H9 (cell line): ENCODE data around the gene JPH2. TPM values are rescaled to one million over a fixed set of nuclear protein-coding genes. Genes with fewer than 3 reads are reported as not detected.

Experiments used
- DNase-seq: peaks from one replicate; pipeline ENCODE4 v3.0.0-alpha.2; 2017
- H2AFZ ChIP-seq: one replicate; pipeline ENCODE4 v1.6.1; 2013; ENCODE audit warnings: mild to moderate bottlenecking, low read length, control low read depth, moderate library complexity
- H2AK5ac ChIP-seq: 2 replicates; pipeline ENCODE4 v1.6.1; 2013; ENCODE audit warnings: low read length, control low read depth, mixed read lengths; ENCODE audit not compliant: insufficient read length
- H2BK120ac ChIP-seq: one replicate; pipeline ENCODE4 v1.6.1; 2013; ENCODE audit warnings: low read depth, mild to moderate bottlenecking, low read length, control low read depth, inconsistent platforms; ENCODE audit not compliant: poor library complexity, severe bottlenecking
- H2BK12ac ChIP-seq: 2 replicates; pipeline ENCODE4 v1.6.1; 2013; ENCODE audit warnings: low read length, control low read depth, mixed read lengths, low read depth; ENCODE audit not compliant: insufficient read length
- H2BK15ac ChIP-seq: 2 replicates; pipeline ENCODE4 v1.6.1; 2013; ENCODE audit warnings: low read depth, low read length, control low read depth
- H2BK20ac ChIP-seq: one replicate; pipeline ENCODE4 v1.6.1; 2013; ENCODE audit warnings: low read depth, mild to moderate bottlenecking, low read length, control low read depth, inconsistent platforms; ENCODE audit not compliant: poor library complexity, severe bottlenecking
- H2BK5ac ChIP-seq: 2 replicates; pipeline ENCODE4 v1.6.1; 2013; ENCODE audit warnings: low read length, control low read depth, mixed read lengths; ENCODE audit not compliant: insufficient read length
- H3K14ac ChIP-seq: 2 replicates; pipeline ENCODE4 v1.6.1; 2013; ENCODE audit warnings: low read length, control low read depth; ENCODE audit not compliant: insufficient read depth
- H3K18ac ChIP-seq: 2 replicates; pipeline ENCODE4 v1.6.1; 2013; ENCODE audit warnings: low read depth, mild to moderate bottlenecking, mixed read lengths, low read length, control low read depth; ENCODE audit not compliant: insufficient read length
- H3K23ac ChIP-seq: 2 replicates; pipeline ENCODE4 v1.6.1; 2013; ENCODE audit warnings: low read length, control low read depth, mixed read lengths, low read depth; ENCODE audit not compliant: insufficient read length
- H3K23me2 ChIP-seq: 2 replicates; pipeline ENCODE4 v1.6.1; 2013; ENCODE audit warnings: low read depth, mild to moderate bottlenecking, mixed read lengths, low read length, control low read depth; ENCODE audit not compliant: insufficient read length, poor library complexity, severe bottlenecking
- H3K27ac ChIP-seq: 2 replicates; pipeline ENCODE4 v1.5.1; 2013; ENCODE audit warnings: low read length, control low read depth, mixed read lengths, low read depth; ENCODE audit not compliant: insufficient read length
- H3K27me3 ChIP-seq: 2 replicates; pipeline ENCODE4 v1.6.1; 2013; ENCODE audit warnings: low read length, control low read depth, inconsistent platforms; ENCODE audit not compliant: insufficient read depth
- H3K4ac ChIP-seq: 2 replicates; pipeline ENCODE4 v1.6.1; 2013; ENCODE audit warnings: low read depth, mild to moderate bottlenecking, control low read depth, inconsistent platforms, low read length, moderate library complexity
- H3K4me1 ChIP-seq: 2 replicates; pipeline ENCODE4 v1.6.1; 2013; ENCODE audit warnings: low read length, control low read depth, inconsistent platforms; ENCODE audit not compliant: insufficient read depth
- H3K4me2 ChIP-seq: 2 replicates; pipeline ENCODE4 v1.6.1; 2013; ENCODE audit warnings: low read length, control low read depth, mixed read lengths; ENCODE audit not compliant: insufficient read length, insufficient read depth
- H3K56ac ChIP-seq: 2 replicates; pipeline ENCODE4 v1.6.1; 2013; ENCODE audit warnings: low read depth, mild to moderate bottlenecking, mixed read lengths, low read length, control low read depth; ENCODE audit not compliant: insufficient read length
- H3K79me1 ChIP-seq: 2 replicates; pipeline ENCODE4 v1.6.1; 2013; ENCODE audit warnings: low read depth, mild to moderate bottlenecking, moderate library complexity, low read length, control low read depth, inconsistent platforms; ENCODE audit not compliant: insufficient read depth, poor library complexity, severe bottlenecking
- H3K79me2 ChIP-seq: 2 replicates; pipeline ENCODE4 v1.6.1; 2013; ENCODE audit warnings: low read length, control low read depth, inconsistent platforms; ENCODE audit not compliant: insufficient read depth
- H3K9ac ChIP-seq: 2 replicates; pipeline ENCODE4 v1.6.1; 2013; ENCODE audit warnings: low read length, control low read depth, mixed read lengths; ENCODE audit not compliant: insufficient read length; ENCODE audit errors: extremely low read depth
- H3K9me3 ChIP-seq: one replicate; pipeline ENCODE4 v1.6.1; 2013; ENCODE audit warnings: low read depth, low read length, inconsistent platforms; ENCODE audit not compliant: control insufficient read depth
- H3T11ph ChIP-seq: one replicate; pipeline ENCODE4 v1.6.1; 2013; ENCODE audit warnings: mild to moderate bottlenecking, low read length, control low read depth, inconsistent platforms
- H4K20me1 ChIP-seq: one replicate; pipeline ENCODE4 v1.6.1; 2013; ENCODE audit not compliant: control insufficient read depth, insufficient read length, insufficient read depth
- H4K5ac ChIP-seq: 2 replicates; pipeline ENCODE4 v1.6.1; 2013; ENCODE audit warnings: low read depth, mild to moderate bottlenecking, mixed read lengths, low read length, control low read depth; ENCODE audit not compliant: insufficient read length
- H4K8ac ChIP-seq: replicated peaks from 2 replicates; pipeline ENCODE4 v1.6.1; 2013; ENCODE audit warnings: low read length, control low read depth, mixed read lengths, low read depth; ENCODE audit not compliant: insufficient read length
- H4K91ac ChIP-seq: 2 replicates; pipeline ENCODE4 v1.6.1; 2013; ENCODE audit warnings: low read depth, mild to moderate bottlenecking, moderate library complexity, mixed read lengths, low read length, control low read depth; ENCODE audit not compliant: insufficient read length
- H3K27ac Mint-ChIP-seq, 3 experiments: 2 replicates in 2 of 3; 3 replicates in 1 of 3; pipeline ENCODE4 v1.8.0; 2020 to 2021; ENCODE audit warnings: mixed read lengths in 3 of 3, mild to moderate bottlenecking in 1 of 3, moderate library complexity in 1 of 3
- H3K27me3 Mint-ChIP-seq: 2 replicates; pipeline ENCODE4 v1.8.0; 2021; ENCODE audit warnings: low read depth, mild to moderate bottlenecking, moderate library complexity, mixed read lengths
- H3K36me3 Mint-ChIP-seq, 3 experiments: 2 replicates in 2 of 3; 3 replicates in 1 of 3; pipeline ENCODE4 v1.8.0; 2020 to 2021; ENCODE audit warnings: low read depth in 3 of 3, mixed read lengths in 3 of 3; ENCODE audit not compliant: insufficient read depth in 1 of 3
- H3K4me1 Mint-ChIP-seq, 2 experiments: 2 replicates each; pipeline ENCODE4 v1.8.0; 2020; ENCODE audit warnings: mixed read lengths in 2 of 2
- H3K4me3 Mint-ChIP-seq, 2 experiments: 2 replicates in 1 of 2; 3 replicates in 1 of 2; pipeline ENCODE4 v1.8.0; 2020 to 2021; ENCODE audit warnings: mild to moderate bottlenecking in 2 of 2, mixed read lengths in 2 of 2, moderate library complexity in 1 of 2
- H3K9me3 Mint-ChIP-seq, 2 experiments: 2 replicates in 1 of 2; 3 replicates in 1 of 2; pipeline ENCODE4 v1.8.0; 2020; ENCODE audit warnings: mild to moderate bottlenecking in 2 of 2, mixed read lengths in 2 of 2, moderate library complexity in 1 of 2
- WGBS: extraction: QIAGEN DNeasy Blood & Tissue Kit; methylation state at CpG from one replicate; pipeline ENCODE4 v1.1.7; 2013; ENCODE audit warnings: missing lambda C conversion rate, low lambda C conversion rate, mixed read lengths; ENCODE audit not compliant: insufficient read length; ENCODE audit errors: extremely low coverage; 5-methylcytosine and 5-hydroxymethylcytosine counted together
- total RNA-seq: library from RNA; stranded (reverse); gene quantifications from 2 replicates; pipeline ENCODE4 v1.2.1, GENCODE V29; 2021
- TF ChIP-seq, protein P1 (sequence below): fragments of 200-600 bp; sonication (generic); conservative IDR thresholded peaks from 3 replicates; pipeline ENCODE4 v1.8.0; 2021; ENCODE audit warnings: antibody characterized with exemption, mild to moderate bottlenecking

JPH2 gene
- total RNA-seq, 1 experiment from 2014 or later = 0.31 TPM

GRCh38 chr20:44212792-44213191 is 25.8 kb upstream of the JPH2 start:
- no CpG with 5 or more reads among the region's 4 CpGs for WGBS
- Histone ChIP-seq H3K23ac (no peak overlapping the region), H2BK5ac (no peak overlapping the region), H3K27me3 (no peaks in the 10 kb centered on the region), H3K18ac (no peak overlapping the region), H3K9me3 (no peaks in the 10 kb centered on the region), H2BK20ac (no peak overlapping the region), H2BK120ac (no peak overlapping the region), H3K56ac (no peak overlapping the region), H3K9ac (no peak overlapping the region), H4K91ac (no peak overlapping the region), H4K5ac (no peak overlapping the region), H3K79me2 (peaks cover 19% of the 10 kb centered on the region), H3K14ac (no peak overlapping the region), H2BK12ac (no peak overlapping the region), H2AFZ (no peak overlapping the region), H3K79me1 (no peaks in the 10 kb centered on the region), H2BK15ac (no peak overlapping the region), H3T11ph (no peak overlapping the region), H3K4ac (no peak overlapping the region), H3K27ac (no peak overlapping the region), H3K4me2 (no peak overlapping the region), H4K20me1 (no peaks in the 10 kb centered on the region), H4K8ac (no peak overlapping the region), H3K23me2 (peaks cover 15% of the 10 kb centered on the region), H2AK5ac (no peak overlapping the region), H3K4me1 (peaks cover 3% of the 10 kb centered on the region; the same call in 1 of the 2 replicates)
- Mint-ChIP-seq H3K9me3 (peaks cover 0 to 2% of the 10 kb centered on the region in 2 experiments; a peak in 2 of 5 replicates), H3K27me3 (no peaks in the 10 kb centered on the region), H3K27ac (no peak overlapping the region), H3K4me1 (peaks cover 39 to 45% of the 10 kb centered on the region in 2 experiments), H3K36me3 (no peaks in the 10 kb centered on the region; a peak in 3 of 7 replicates), H3K4me3 (no peak overlapping the region)
- DNase-seq = no peak
- TF ChIP-seq, protein P1, sequence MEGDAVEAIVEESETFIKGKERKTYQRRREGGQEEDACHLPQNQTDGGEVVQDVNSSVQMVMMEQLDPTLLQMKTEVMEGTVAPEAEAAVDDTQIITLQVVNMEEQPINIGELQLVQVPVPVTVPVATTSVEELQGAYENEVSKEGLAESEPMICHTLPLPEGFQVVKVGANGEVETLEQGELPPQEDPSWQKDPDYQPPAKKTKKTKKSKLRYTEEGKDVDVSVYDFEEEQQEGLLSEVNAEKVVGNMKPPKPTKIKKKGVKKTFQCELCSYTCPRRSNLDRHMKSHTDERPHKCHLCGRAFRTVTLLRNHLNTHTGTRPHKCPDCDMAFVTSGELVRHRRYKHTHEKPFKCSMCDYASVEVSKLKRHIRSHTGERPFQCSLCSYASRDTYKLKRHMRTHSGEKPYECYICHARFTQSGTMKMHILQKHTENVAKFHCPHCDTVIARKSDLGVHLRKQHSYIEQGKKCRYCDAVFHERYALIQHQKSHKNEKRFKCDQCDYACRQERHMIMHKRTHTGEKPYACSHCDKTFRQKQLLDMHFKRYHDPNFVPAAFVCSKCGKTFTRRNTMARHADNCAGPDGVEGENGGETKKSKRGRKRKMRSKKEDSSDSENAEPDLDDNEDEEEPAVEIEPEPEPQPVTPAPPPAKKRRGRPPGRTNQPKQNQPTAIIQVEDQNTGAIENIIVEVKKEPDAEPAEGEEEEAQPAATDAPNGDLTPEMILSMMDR = no peak
